Uterus (tissue), 2 donors: ENCODE results near the gene SIX2.

Experiments
- POLR2A ChIP-seq, 2 donors: fragments of 450-650 bp; IDR thresholded peaks; one replicate each; pipeline ENCODE4 v1.6.1; 2016; ENCODE audit warnings: antibody characterized with exemption in 2 of 2, mild to moderate bottlenecking in 1 of 2, moderate library complexity in 1 of 2
- TF ChIP-seq, protein P1 (sequence below), 4 experiments: fragments of 200-600 bp in 2 of 4; fragments of 450-650 bp in 2 of 4; sonication (generic) in 2 of 4; IDR thresholded peaks; one replicate each; pipeline ENCODE4 v1.5.1; 2016 to 2019; ENCODE audit warnings: antibody characterized with exemption in 4 of 4, mild to moderate bottlenecking in 2 of 4, moderate library complexity in 1 of 4

DNA sequence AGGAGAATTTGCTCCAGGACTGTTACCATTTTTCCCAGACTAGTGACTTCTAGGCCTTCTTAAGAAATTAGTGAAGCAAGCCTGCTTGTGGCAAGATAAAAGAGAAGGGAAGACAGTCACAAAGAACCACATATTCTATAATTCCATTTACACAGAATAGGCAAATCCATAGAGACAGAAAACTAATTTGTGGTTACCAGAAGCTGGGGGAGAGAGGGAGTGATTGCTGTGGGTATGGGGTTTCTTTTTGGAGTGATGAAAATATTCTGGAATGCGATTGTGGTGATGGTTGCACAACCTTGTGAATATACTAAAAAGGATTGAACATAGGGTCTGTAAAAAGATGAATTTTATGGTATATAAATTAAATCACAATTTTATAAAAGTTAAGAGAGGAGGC lies 37.5 kb upstream of the SIX2 start:
- TF ChIP-seq, protein P1, sequence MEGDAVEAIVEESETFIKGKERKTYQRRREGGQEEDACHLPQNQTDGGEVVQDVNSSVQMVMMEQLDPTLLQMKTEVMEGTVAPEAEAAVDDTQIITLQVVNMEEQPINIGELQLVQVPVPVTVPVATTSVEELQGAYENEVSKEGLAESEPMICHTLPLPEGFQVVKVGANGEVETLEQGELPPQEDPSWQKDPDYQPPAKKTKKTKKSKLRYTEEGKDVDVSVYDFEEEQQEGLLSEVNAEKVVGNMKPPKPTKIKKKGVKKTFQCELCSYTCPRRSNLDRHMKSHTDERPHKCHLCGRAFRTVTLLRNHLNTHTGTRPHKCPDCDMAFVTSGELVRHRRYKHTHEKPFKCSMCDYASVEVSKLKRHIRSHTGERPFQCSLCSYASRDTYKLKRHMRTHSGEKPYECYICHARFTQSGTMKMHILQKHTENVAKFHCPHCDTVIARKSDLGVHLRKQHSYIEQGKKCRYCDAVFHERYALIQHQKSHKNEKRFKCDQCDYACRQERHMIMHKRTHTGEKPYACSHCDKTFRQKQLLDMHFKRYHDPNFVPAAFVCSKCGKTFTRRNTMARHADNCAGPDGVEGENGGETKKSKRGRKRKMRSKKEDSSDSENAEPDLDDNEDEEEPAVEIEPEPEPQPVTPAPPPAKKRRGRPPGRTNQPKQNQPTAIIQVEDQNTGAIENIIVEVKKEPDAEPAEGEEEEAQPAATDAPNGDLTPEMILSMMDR (IDR thresholded peaks at IDR 0.05) = no peak
- no peak for TF ChIP-seq POLR2A (IDR thresholded peaks at IDR 0.05)
